HG02763 (cell line): ENCODE data around the gene ZNF609.
A peak's percentile ranks its signal among the peaks of the same experiment; 100 is the strongest.

Experiments
- ATAC-seq: cut with Tn5 transposase; IDR thresholded peaks from one replicate; pipeline ENCODE4 v1.9.1; 2021; ENCODE audit warnings: mild to moderate bottlenecking, moderate library complexity; ENCODE audit not compliant: unreplicated experiment

The ZNF609 gene

GRCh38 chr15:64535460-64536243, 75.3 kb downstream of the ZNF609 start:
- ATAC-seq = no peak

- no peak for ATAC-seq
Measured at GRCh38 chr15:64536244-64536836, 76.0 kb downstream of the ZNF609 start.

- ATAC-seq = no peak
Measured at GRCh38 chr15:64542091-64542490, 81.7 kb downstream of the ZNF609 start.

GRCh38 chr15:64544450-64544849, 84.1 kb downstream of the ZNF609 start:
- no peak for ATAC-seq

- ATAC-seq = no peak
Measured at GRCh38 chr15:64547275-64547674, 86.9 kb downstream of the ZNF609 start.

GRCh38 chr15:64548235-64548634, 87.9 kb downstream of the ZNF609 start:
- ATAC-seq = no peak

- no peak for ATAC-seq
Measured at GRCh38 chr15:64549860-64550259, 89.5 kb downstream of the ZNF609 start.

GRCh38 chr15:64552281-64552948, 92.0 kb downstream of the ZNF609 start:
- no peak for ATAC-seq

GRCh38 chr15:64558460-64559179, 98.2 kb downstream of the ZNF609 start:
- ATAC-seq = no peak

GRCh38 chr15:64559243-64559642, 98.9 kb downstream of the ZNF609 start:
- no peak for ATAC-seq

- no peak for ATAC-seq
Measured at GRCh38 chr15:64560501-64560900, 100.1 kb downstream of the ZNF609 start.

- no peak for ATAC-seq
Measured at GRCh38 chr15:64560998-64561397, 100.6 kb downstream of the ZNF609 start.

GRCh38 chr15:64562003-64562640, 101.7 kb downstream of the ZNF609 start:
- ATAC-seq = no peak

- no peak for ATAC-seq
Measured at GRCh38 chr15:64566102-64566501, 105.7 kb downstream of the ZNF609 start.

- no peak for ATAC-seq
Measured at GRCh38 chr15:64566629-64567427, 106.5 kb downstream of the ZNF609 start.

- ATAC-seq = no peak
Measured at GRCh38 chr15:64568765-64569164, 108.4 kb downstream of the ZNF609 start.

- ATAC-seq = peak; percentile 68
Measured at GRCh38 chr15:64571857-64572291, 111.5 kb downstream of the ZNF609 start.

- no peak for ATAC-seq
Measured at GRCh38 chr15:64572856-64573255, 112.5 kb downstream of the ZNF609 start.

- ATAC-seq = no peak
Measured at GRCh38 chr15:64574301-64575017, 114.1 kb downstream of the ZNF609 start.
